Fibroblast of mammary gland (primary cell): ENCODE data around the gene IRGC.

Experiments
- DNase-seq: peaks from one replicate; pipeline ENCODE4 v3.0.0-alpha.2; 2010; ENCODE audit warnings: low read depth
- H3K4me3 ChIP-seq: 2 replicates; pipeline ENCODE4 v1.5.1; 2011; ENCODE audit warnings: low read depth, mild to moderate bottlenecking, low read length, moderate library complexity; ENCODE audit not compliant: control insufficient read depth
- CTCF ChIP-seq: conservative IDR thresholded peaks from 2 replicates; pipeline ENCODE4 v1.5.1; 2011; ENCODE audit warnings: low read depth, low read length, inconsistent platforms; ENCODE audit not compliant: control insufficient read depth, insufficient read depth

The IRGC gene

DNA sequence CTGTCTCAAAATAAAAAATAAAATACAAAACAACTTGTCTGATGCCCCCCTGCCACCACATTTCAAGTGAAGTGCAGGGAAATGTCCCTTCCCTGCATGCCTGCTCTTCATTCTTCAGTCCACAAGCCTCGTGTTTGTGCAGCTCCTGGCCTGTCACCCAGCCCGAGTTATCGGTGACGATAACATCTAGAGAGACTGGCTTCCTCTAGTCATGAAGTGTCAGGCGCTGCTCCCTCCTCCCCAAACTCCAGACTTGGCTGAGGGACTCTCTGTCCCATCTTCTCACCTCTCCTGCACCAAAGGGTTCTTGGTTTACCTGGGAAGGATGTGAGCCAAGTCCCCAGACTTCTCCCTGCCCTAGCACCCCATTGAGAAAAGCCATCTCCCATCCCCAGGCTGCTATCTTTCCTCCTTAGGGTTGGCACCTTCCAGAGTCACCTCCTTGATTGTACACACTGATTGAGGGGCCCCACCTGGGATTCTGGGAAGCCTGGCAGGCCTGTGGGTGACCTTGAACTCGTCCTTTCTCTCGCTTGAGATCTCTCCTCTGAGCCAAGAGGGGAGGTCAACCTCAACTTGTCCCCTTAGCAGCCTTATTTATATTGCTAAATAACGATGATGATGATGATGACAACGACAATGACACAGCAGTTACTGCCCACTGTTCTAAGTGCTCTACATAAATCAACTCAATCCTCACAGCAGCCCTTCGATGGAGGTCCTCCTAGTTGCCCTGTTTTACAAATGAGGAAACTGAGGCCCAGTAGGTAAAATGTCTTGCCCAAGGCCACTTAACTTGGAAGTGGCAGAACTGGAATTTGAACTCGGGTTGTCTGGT is 32.8 kb upstream of the IRGC start:
- TF ChIP-seq CTCF: no peak
- H3K4me3 ChIP-seq: no peak overlapping the region
- no peak for DNase-seq

GRCh38 chr19:43683905-43684304 is 32.0 kb upstream of the IRGC start:
- no peak overlapping the region for H3K4me3 ChIP-seq
- no peak for TF ChIP-seq CTCF
- DNase-seq: no peak

- no peak overlapping the region for H3K4me3 ChIP-seq
- no peak for DNase-seq
- no peak for TF ChIP-seq CTCF
Observed at GRCh38 chr19:43684326-43684725, 31.6 kb upstream of the IRGC start.

DNA sequence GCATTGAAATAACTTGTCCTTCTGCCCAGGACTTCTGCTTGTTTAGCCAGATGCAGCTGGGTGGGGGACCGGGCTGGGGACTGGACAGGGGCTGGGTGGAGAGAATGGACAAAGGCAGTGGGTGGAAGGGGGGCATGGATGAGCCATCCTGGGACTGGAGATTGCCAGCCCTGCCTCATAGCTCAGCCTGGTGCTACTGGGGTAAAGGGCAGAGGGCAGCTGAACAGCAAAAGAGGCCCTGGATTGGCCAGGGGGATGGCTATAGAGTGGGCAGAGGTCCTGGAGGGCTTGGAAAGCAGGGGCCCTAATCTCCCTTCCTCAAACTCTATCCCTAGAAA is 28.2 kb upstream of the IRGC start:
- no peak overlapping the region for H3K4me3 ChIP-seq
- no peak for DNase-seq
- TF ChIP-seq CTCF: no peak

- TF ChIP-seq CTCF: no peak
- no peak overlapping the region for H3K4me3 ChIP-seq
- DNase-seq: no peak
Observed at GRCh38 chr19:43688059-43688701, 27.7 kb upstream of the IRGC start.

GRCh38 chr19:43690444-43690843 is 25.4 kb upstream of the IRGC start:
- no peak for TF ChIP-seq CTCF
- no peak overlapping the region for H3K4me3 ChIP-seq
- DNase-seq: no peak
